ENCODE results near the gene GEMIN7.
A peak's percentile ranks its signal among the peaks of the same experiment; 100 is the strongest.

The GEMIN7 gene

GRCh38 chr19:45090034-45090433 lies 11.0 kb downstream of the GEMIN7 start:
- TF ChIP-seq CTCF (IDR thresholded peaks at IDR 0.05; ENCODE audit: low read depth, low read length): no peak
- H3K4me3 ChIP-seq (replicated peaks in 1 of 2; ENCODE audit: low read depth in 2 of 2, low read length in 2 of 2): no peak overlapping the region
- DNase-seq (ENCODE audit: low read depth in 2 of 2): no peak

GRCh38 chr19:45090606-45091005 lies 11.5 kb downstream of the GEMIN7 start:
- no peak for DNase-seq (ENCODE audit: low read depth in 2 of 2)
- no peak for TF ChIP-seq CTCF (IDR thresholded peaks at IDR 0.05; ENCODE audit: low read depth, low read length)
- H3K4me3 ChIP-seq (replicated peaks in 1 of 2; ENCODE audit: low read depth in 2 of 2, low read length in 2 of 2): peak overlapping the region; percentile 41 to 48

- H3K4me3 ChIP-seq (replicated peaks in 1 of 2; ENCODE audit: low read depth in 2 of 2, low read length in 2 of 2): peak overlapping the region; percentile 95
- peak; percentile 100 for DNase-seq (ENCODE audit: low read depth in 2 of 2)
- no peak for TF ChIP-seq CTCF (IDR thresholded peaks at IDR 0.05; ENCODE audit: low read depth, low read length)
These were observed 12.2 kb downstream of the GEMIN7 start for GRCh38 chr19:45091031-45091923.

GRCh38 chr19:45092747-45093678 lies 14.0 kb downstream of the GEMIN7 start, which contains the start of gene PPP1R37:
Gene PPP1R37 (plus strand): TSS chr19:45093179. CDS start chr19:45093326, 147 bp downstream.
- TF ChIP-seq CTCF (IDR thresholded peaks at IDR 0.05; ENCODE audit: low read depth, low read length): no peak
- DNase-seq (ENCODE audit: low read depth in 2 of 2): peak; percentile 99
- peak within 1 kb of the TSS; percentile 95 for H3K4me3 ChIP-seq (replicated peaks in 1 of 2; ENCODE audit: low read depth in 2 of 2, low read length in 2 of 2)

GRCh38 chr19:45094137-45094536 lies 15.1 kb downstream of the GEMIN7 start:
- TF ChIP-seq CTCF (IDR thresholded peaks at IDR 0.05; ENCODE audit: low read depth, low read length): no peak
- DNase-seq (ENCODE audit: low read depth in 2 of 2): no peak
- H3K4me3 ChIP-seq (replicated peaks in 1 of 2; ENCODE audit: low read depth in 2 of 2, low read length in 2 of 2): peak overlapping the region; percentile 95

- H3K4me3 ChIP-seq (replicated peaks in 1 of 2; ENCODE audit: low read depth in 2 of 2, low read length in 2 of 2): no peak overlapping the region
- DNase-seq (ENCODE audit: low read depth in 2 of 2): no peak
- TF ChIP-seq CTCF (IDR thresholded peaks at IDR 0.05; ENCODE audit: low read depth, low read length): no peak
These were observed 15.6 kb downstream of the GEMIN7 start for GRCh38 chr19:45094707-45095106.
